Hepatocyte (in vitro differentiated cells): ENCODE data around the gene KLRK1.

ENCODE experiments used
- CTCF ChIP-seq: fragments of 200-600 bp; sonication (generic); IDR thresholded peaks from 2 replicates; pipeline ENCODE4 v1.5.1; 2016; ENCODE audit warnings: antibody characterized with exemption, mild to moderate bottlenecking; ENCODE audit not compliant: poor library complexity
- EZH2 ChIP-seq: fragments of 200-600 bp; sonication (generic); IDR thresholded peaks from 2 replicates; pipeline ENCODE4 v1.6.1; 2016; ENCODE audit warnings: antibody characterized with exemption, mild to moderate bottlenecking, borderline replicate concordance
- EZH2phosphoT487 ChIP-seq: fragments of 200-600 bp; sonication (generic); IDR thresholded peaks from one replicate; pipeline ENCODE4 v1.6.1; 2018; ENCODE audit warnings: antibody characterized with exemption, mild to moderate bottlenecking, low read depth, moderate library complexity; ENCODE audit not compliant: unreplicated experiment, severe bottlenecking

GRCh38 chr12:10400829-10401228 is 11.0 kb upstream of the KLRK1 start:
- TF ChIP-seq EZH2phosphoT487 (no peak), CTCF (no peak), EZH2 (no peak)
